DOHH2 (cell line): ENCODE measurements around the gene ANO10.

Experiments used
- H3F3A ChIP-seq: fragments of 200-600 bp; sonication (generic), shearing (Covaris generic); 2 replicates; pipeline ENCODE4 v1.6.0; 2016; ENCODE audit warnings: antibody characterized with exemption, mild to moderate bottlenecking; ENCODE audit not compliant: control insufficient read depth, insufficient read depth
- H3K27ac ChIP-seq: fragments of 200-600 bp; sonication (generic); 2 replicates; pipeline ENCODE4 v1.5.1; 2014; ENCODE audit warnings: low read depth, mild to moderate bottlenecking, low read length, moderate library complexity
- H3K27me3 ChIP-seq: fragments of 200-600 bp; sonication (generic); 2 replicates; pipeline ENCODE4 v1.6.1; 2014; ENCODE audit warnings: mild to moderate bottlenecking, low read length, mixed read lengths; ENCODE audit not compliant: control insufficient read depth
- H3K36me3 ChIP-seq: fragments of 200-600 bp; sonication (generic); 2 replicates; pipeline ENCODE4 v1.6.1; 2014; ENCODE audit warnings: mild to moderate bottlenecking, low read length, moderate library complexity, mixed read lengths; ENCODE audit not compliant: control insufficient read depth
- H3K4me1 ChIP-seq: fragments of 200-600 bp; sonication (generic); 2 replicates; pipeline ENCODE4 v1.6.1; 2014; ENCODE audit warnings: mild to moderate bottlenecking, low read length, mixed read lengths; ENCODE audit not compliant: control insufficient read depth
- H3K4me2 ChIP-seq: fragments of 200-600 bp; sonication (generic); 2 replicates; pipeline ENCODE4 v1.6.0; 2014; ENCODE audit warnings: mild to moderate bottlenecking, low read length, moderate library complexity
- H3K4me3 ChIP-seq: fragments of 200-600 bp; sonication (generic); 2 replicates; pipeline ENCODE4 v1.5.1; 2014; ENCODE audit warnings: mild to moderate bottlenecking, low read length, mixed read lengths
- H3K79me2 ChIP-seq: fragments of 200-600 bp; sonication (generic); 2 replicates; pipeline ENCODE4 v1.6.1; 2014; ENCODE audit warnings: mild to moderate bottlenecking, low read length, mixed read lengths; ENCODE audit not compliant: control insufficient read depth
- H3K9me2 ChIP-seq: fragments of 200-600 bp; sonication (generic); replicated peaks from 2 replicates; pipeline ENCODE4 v1.6.1; 2014; ENCODE audit warnings: mild to moderate bottlenecking, low read length, mixed read lengths; ENCODE audit not compliant: control insufficient read depth
- H3K9me3 ChIP-seq: fragments of 200-600 bp; sonication (generic); 2 replicates; pipeline ENCODE4 v1.6.1; 2014; ENCODE audit warnings: antibody characterized with exemption, low read length, mixed read lengths; ENCODE audit not compliant: control insufficient read depth, insufficient read depth
- H4K20me1 ChIP-seq: fragments of 200-600 bp; sonication (generic); 2 replicates; pipeline ENCODE4 v1.6.0; 2014; ENCODE audit warnings: low read depth, mild to moderate bottlenecking, antibody characterized with exemption, low read length, moderate library complexity; ENCODE audit not compliant: control insufficient read depth, insufficient read depth
- CTCF ChIP-seq: fragments of 200-600 bp; sonication (generic); IDR thresholded peaks from one replicate; pipeline ENCODE4 v1.5.1; 2014; ENCODE audit warnings: antibody characterized with exemption, mild to moderate bottlenecking, low read depth, low read length; ENCODE audit not compliant: poor library complexity, severe bottlenecking
- EZH2phosphoT487 ChIP-seq: fragments of 200-600 bp; sonication (generic); IDR thresholded peaks from 2 replicates; pipeline ENCODE4 v1.6.1; 2017; ENCODE audit warnings: borderline replicate concordance, mild to moderate bottlenecking, antibody characterized with exemption, low read length, moderate library complexity, mixed read lengths

Gene ANO10

GRCh38 chr3:43409506-43409905 lies 212.3 kb downstream of the ANO10 start:
- Histone ChIP-seq H3K27me3 (peaks cover 8% of the 10 kb centered on the region), H3F3A (no peaks in the 10 kb centered on the region), H3K9me3 (no peaks in the 10 kb centered on the region), H3K4me1 (no peaks in the 10 kb centered on the region), H3K4me3 (no peak overlapping the region), H3K79me2 (no peaks in the 10 kb centered on the region), H3K36me3 (no peaks in the 10 kb centered on the region), H3K9me2 (no peaks in the 10 kb centered on the region), H3K27ac (no peak overlapping the region), H3K4me2 (no peak overlapping the region), H4K20me1 (no peaks in the 10 kb centered on the region)
- TF ChIP-seq EZH2phosphoT487 (no peak), CTCF (no peak)

DNA sequence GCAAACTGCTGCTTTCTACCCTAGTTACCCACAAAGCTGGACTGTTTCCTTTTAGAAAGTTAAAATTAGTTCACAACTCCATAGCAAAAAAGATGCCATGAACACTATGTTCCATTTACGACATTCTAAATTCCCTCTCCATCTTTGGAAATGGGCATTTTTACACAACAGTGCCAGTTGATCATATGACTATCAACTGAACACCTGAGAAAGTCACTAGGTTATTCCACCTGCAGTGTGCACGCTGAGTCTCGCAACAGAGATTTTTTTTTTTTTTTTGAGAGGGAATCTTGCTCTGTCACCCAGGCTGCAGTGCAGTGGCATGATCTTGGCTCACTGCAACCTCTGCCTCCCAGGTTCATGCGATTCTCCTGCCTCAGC lies 215.2 kb downstream of the ANO10 start:
- Histone ChIP-seq H3K4me2 (no peak overlapping the region), H3K36me3 (no peaks in the 10 kb centered on the region), H3K4me3 (no peak overlapping the region), H3K27ac (no peak overlapping the region), H3K4me1 (no peaks in the 10 kb centered on the region), H3K9me3 (no peaks in the 10 kb centered on the region), H3F3A (no peaks in the 10 kb centered on the region), H4K20me1 (no peaks in the 10 kb centered on the region), H3K79me2 (no peaks in the 10 kb centered on the region), H3K27me3 (peaks cover 10% of the 10 kb centered on the region), H3K9me2 (no peaks in the 10 kb centered on the region)
- TF ChIP-seq CTCF, result no peak
- no peak for TF ChIP-seq EZH2phosphoT487

GRCh38 chr3:43405888-43406642 lies 215.7 kb downstream of the ANO10 start:
- TF ChIP-seq CTCF, result no peak
- TF ChIP-seq EZH2phosphoT487, result no peak
- Histone ChIP-seq H3K27me3 (peaks cover 10% of the 10 kb centered on the region), H3K79me2 (no peaks in the 10 kb centered on the region), H3K36me3 (no peaks in the 10 kb centered on the region), H3F3A (no peaks in the 10 kb centered on the region), H3K4me2 (no peak overlapping the region), H3K9me2 (no peaks in the 10 kb centered on the region), H3K9me3 (no peaks in the 10 kb centered on the region), H3K27ac (no peak overlapping the region), H4K20me1 (no peaks in the 10 kb centered on the region), H3K4me1 (no peaks in the 10 kb centered on the region), H3K4me3 (no peak overlapping the region)
